Measurements from ENCODE around the gene DUSP6. TPM values are rescaled to one million over a fixed set of nuclear protein-coding genes. Genes with fewer than 3 reads are reported as not detected.

Gene DUSP6
- total RNA-seq, 1 experiment from 2014 or later: 109 TPM

DNA sequence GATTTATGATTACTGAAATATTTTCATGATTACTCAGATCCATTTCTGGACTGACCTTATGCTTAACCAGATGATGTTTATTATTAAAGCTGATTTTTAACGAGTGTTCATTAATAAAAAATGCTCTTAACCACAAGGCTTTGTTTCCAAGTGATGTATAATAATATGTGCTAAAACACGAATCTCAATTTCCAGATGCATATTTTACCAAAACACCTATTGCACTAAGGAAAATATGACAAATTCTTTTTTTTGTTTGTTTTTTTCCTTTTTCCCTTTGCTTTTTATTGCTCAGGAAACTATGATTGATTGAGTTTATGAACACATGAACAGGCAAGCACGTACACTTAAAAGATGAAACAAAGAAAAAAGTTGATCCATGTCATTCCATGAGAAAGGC is 16.9 kb upstream of the DUSP6 start:
- Histone ChIP-seq H3K27ac (ENCODE audit: low read length) (no peak overlapping the region), H3K4me2 (ENCODE audit: low read depth, low read length, poor library complexity, severe bottlenecking) (no peak overlapping the region), H3K9me3 (ENCODE audit: low read length) (no peaks in the 10 kb centered on the region), H2AFZ (ENCODE audit: low read length) (no peak overlapping the region), H3K4me3 (ENCODE audit: low read length) (no peak overlapping the region), H3K9ac (ENCODE audit: low read length) (no peak overlapping the region), H3K4me1 (ENCODE audit: low read length) (peaks cover 10% of the 10 kb centered on the region), H3K9me2 (replicated peaks; ENCODE audit: insufficient read depth, low read length) (no peaks in the 10 kb centered on the region), H3K79me2 (ENCODE audit: low read length) (no peaks in the 10 kb centered on the region), H3K36me3 (ENCODE audit: insufficient read depth, low read length) (no peaks in the 10 kb centered on the region), H3K27me3 (ENCODE audit: low read length) (no peaks in the 10 kb centered on the region), H4K20me1 (ENCODE audit: insufficient read depth, low read depth, low read length) (no peaks in the 10 kb centered on the region)
- no peak for DNase-seq

DNA sequence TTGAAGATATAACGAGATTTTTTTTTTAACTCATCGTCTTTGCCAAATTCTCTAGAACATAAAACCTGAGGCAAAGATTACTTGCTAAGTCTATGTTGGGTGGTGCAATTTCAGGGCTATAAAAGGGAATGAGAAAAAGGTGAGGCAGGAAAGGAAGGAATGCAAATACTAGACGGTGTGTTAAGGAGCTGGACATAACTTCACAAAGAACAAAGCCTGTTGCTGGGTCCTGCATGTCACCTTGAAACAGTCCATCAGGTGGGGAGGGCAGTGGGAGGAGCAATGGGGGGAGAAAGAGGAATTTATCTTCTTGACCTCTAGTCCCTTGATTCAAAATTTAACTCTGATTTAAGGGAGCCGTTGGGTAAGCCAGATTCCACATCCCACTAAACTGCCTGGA is 16.1 kb upstream of the DUSP6 start:
- Histone ChIP-seq H3K79me2 (ENCODE audit: low read length) (no peaks in the 10 kb centered on the region), H3K9me2 (replicated peaks; ENCODE audit: insufficient read depth, low read length) (no peaks in the 10 kb centered on the region), H3K9me3 (ENCODE audit: low read length) (no peaks in the 10 kb centered on the region), H3K4me1 (ENCODE audit: low read length) (peaks cover 10% of the 10 kb centered on the region), H2AFZ (ENCODE audit: low read length) (no peak overlapping the region), H3K27me3 (ENCODE audit: low read length) (no peaks in the 10 kb centered on the region), H3K36me3 (ENCODE audit: insufficient read depth, low read length) (no peaks in the 10 kb centered on the region), H4K20me1 (ENCODE audit: insufficient read depth, low read depth, low read length) (no peaks in the 10 kb centered on the region), H3K9ac (ENCODE audit: low read length) (no peak overlapping the region), H3K4me2 (ENCODE audit: low read depth, low read length, poor library complexity, severe bottlenecking) (no peak overlapping the region), H3K4me3 (ENCODE audit: low read length) (no peak overlapping the region), H3K27ac (ENCODE audit: low read length) (no peak overlapping the region)
- no peak for DNase-seq

DNA sequence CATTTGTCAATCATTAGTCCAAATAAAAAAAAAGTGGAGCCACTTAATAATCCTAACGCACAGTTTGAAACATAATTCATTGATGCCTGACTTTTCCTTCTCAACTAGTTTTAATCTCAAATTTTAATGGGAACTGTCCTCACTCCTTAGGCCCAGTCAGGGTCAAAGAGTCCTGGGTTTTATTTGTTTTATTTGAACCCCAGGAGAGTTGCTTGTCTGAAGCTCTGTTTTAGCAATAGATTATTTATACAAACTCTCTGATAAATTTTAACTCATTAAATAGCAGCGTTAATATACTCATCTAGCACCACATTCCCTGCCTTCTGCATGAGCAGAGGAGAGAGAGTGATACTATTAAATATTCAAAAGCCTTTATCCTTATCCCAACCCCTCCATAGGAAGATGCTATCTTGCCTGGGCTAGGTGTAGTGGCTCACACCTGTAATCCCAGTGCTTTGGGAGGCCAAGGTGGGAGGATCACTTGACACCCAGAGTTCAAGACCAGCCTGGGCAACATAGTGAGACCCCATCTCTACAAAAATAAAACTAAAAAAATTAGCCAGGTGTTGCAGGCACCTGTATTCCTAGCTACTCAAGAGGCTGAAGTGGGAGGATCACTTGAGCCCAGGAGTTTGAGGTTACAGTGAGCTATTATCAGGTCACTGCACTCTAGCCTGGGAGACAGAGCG is 14.5 kb upstream of the DUSP6 start:
- H3K36me3 ChIP-seq (ENCODE audit: insufficient read depth, low read length): no peaks in the 10 kb centered on the region
- H3K27me3 ChIP-seq (ENCODE audit: low read length): no peaks in the 10 kb centered on the region
- peaks cover 10% of the 10 kb centered on the region for H3K4me1 ChIP-seq (ENCODE audit: low read length)
- no peaks in the 10 kb centered on the region for H4K20me1 ChIP-seq (ENCODE audit: insufficient read depth, low read depth, low read length)
- H3K9me2 ChIP-seq (replicated peaks; ENCODE audit: insufficient read depth, low read length): no peaks in the 10 kb centered on the region
- no peak overlapping the region for H2AFZ ChIP-seq (ENCODE audit: low read length)
- H3K79me2 ChIP-seq (ENCODE audit: low read length): no peaks in the 10 kb centered on the region
- H3K9me3 ChIP-seq (ENCODE audit: low read length): no peaks in the 10 kb centered on the region
- no peak overlapping the region for H3K4me3 ChIP-seq (ENCODE audit: low read length)
- no peak overlapping the region for H3K4me2 ChIP-seq (ENCODE audit: low read depth, low read length, poor library complexity, severe bottlenecking)
- DNase-seq: no peak
- no peak overlapping the region for H3K27ac ChIP-seq (ENCODE audit: low read length)
- H3K9ac ChIP-seq (ENCODE audit: low read length): no peak overlapping the region

DNA sequence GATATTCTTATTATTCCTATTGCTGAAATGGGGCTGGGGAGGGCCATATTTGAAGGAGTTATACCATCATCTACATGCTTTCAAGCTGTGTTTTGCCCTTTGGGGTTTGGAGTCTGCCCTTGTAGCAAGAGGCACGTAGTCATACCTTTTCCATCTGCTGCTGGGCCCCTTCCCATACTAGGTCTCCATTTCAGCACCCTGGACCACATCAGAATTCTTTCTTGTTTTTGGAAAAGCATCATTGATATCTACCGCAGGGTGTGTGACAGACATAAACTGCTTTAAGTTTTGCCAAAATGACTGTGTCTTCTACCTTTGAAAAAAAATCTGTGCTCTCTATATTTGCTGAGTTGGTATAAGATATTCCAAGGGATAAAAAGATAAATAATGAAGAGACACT is 12.3 kb upstream of the DUSP6 start:
- no peaks in the 10 kb centered on the region for H4K20me1 ChIP-seq (ENCODE audit: insufficient read depth, low read depth, low read length)
- H3K4me1 ChIP-seq (ENCODE audit: low read length): peaks cover 10% of the 10 kb centered on the region
- H3K27ac ChIP-seq (ENCODE audit: low read length): no peak overlapping the region
- H3K4me3 ChIP-seq (ENCODE audit: low read length): no peak overlapping the region
- H3K4me2 ChIP-seq (ENCODE audit: low read depth, low read length, poor library complexity, severe bottlenecking): no peak overlapping the region
- no peaks in the 10 kb centered on the region for H3K36me3 ChIP-seq (ENCODE audit: insufficient read depth, low read length)
- no peaks in the 10 kb centered on the region for H3K9me3 ChIP-seq (ENCODE audit: low read length)
- no peaks in the 10 kb centered on the region for H3K9me2 ChIP-seq (replicated peaks; ENCODE audit: insufficient read depth, low read length)
- DNase-seq: no peak
- no peak overlapping the region for H2AFZ ChIP-seq (ENCODE audit: low read length)
- no peaks in the 10 kb centered on the region for H3K27me3 ChIP-seq (ENCODE audit: low read length)
- H3K9ac ChIP-seq (ENCODE audit: low read length): no peak overlapping the region
- H3K79me2 ChIP-seq (ENCODE audit: low read length): no peaks in the 10 kb centered on the region

DNA sequence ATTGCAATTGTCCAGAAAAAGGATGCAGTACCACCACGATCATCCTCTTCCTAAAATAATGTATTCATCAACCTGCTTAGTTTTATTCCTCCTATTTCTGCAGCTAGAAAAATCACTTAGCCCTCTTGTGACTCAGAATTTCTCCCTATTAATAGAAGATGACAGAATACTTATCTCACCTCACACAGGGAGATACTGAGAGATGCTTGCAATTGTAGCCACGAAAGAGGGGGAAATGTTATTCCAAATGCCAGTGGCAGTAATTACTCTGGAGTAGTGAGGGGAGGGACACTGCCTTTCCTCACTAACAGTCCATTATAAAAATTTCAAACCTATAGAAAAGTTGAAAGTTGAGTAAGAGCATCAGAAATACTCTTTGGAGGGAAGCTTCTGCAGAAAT is 11.8 kb upstream of the DUSP6 start:
- H3K4me1 ChIP-seq (ENCODE audit: low read length): peaks cover 10% of the 10 kb centered on the region
- no peak overlapping the region for H3K4me2 ChIP-seq (ENCODE audit: low read depth, low read length, poor library complexity, severe bottlenecking)
- no peaks in the 10 kb centered on the region for H3K9me3 ChIP-seq (ENCODE audit: low read length)
- no peak for DNase-seq
- no peaks in the 10 kb centered on the region for H3K9me2 ChIP-seq (replicated peaks; ENCODE audit: insufficient read depth, low read length)
- H3K79me2 ChIP-seq (ENCODE audit: low read length): no peaks in the 10 kb centered on the region
- H3K9ac ChIP-seq (ENCODE audit: low read length): no peak overlapping the region
- no peaks in the 10 kb centered on the region for H3K27me3 ChIP-seq (ENCODE audit: low read length)
- H3K27ac ChIP-seq (ENCODE audit: low read length): no peak overlapping the region
- no peaks in the 10 kb centered on the region for H3K36me3 ChIP-seq (ENCODE audit: insufficient read depth, low read length)
- H2AFZ ChIP-seq (ENCODE audit: low read length): no peak overlapping the region
- no peaks in the 10 kb centered on the region for H4K20me1 ChIP-seq (ENCODE audit: insufficient read depth, low read depth, low read length)
- no peak overlapping the region for H3K4me3 ChIP-seq (ENCODE audit: low read length)

DNA sequence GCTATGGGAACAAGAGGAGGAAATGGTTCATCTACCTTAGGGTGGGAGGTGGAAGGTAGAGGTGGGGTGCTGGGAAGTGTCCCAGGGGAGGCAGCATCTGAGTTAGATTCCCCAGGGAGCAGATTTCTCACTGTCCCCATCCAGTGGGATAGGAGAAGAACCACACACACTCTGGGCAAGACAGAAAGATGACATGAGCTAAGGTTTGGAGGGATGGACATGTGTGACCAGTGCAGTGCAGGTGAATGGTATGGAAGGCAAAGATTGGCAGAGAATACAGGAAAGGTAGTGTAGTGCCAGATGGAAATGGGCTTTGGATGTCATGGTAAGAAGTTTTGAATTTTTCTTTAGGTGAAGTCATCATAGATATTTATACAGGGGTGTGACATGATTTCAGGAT is 11.3 kb upstream of the DUSP6 start:
- Histone ChIP-seq H3K27ac (ENCODE audit: low read length) (no peak overlapping the region), H3K27me3 (ENCODE audit: low read length) (no peaks in the 10 kb centered on the region), H3K9me2 (replicated peaks; ENCODE audit: insufficient read depth, low read length) (no peaks in the 10 kb centered on the region), H3K9me3 (ENCODE audit: low read length) (no peaks in the 10 kb centered on the region), H3K4me3 (ENCODE audit: low read length) (no peak overlapping the region), H3K4me1 (ENCODE audit: low read length) (peaks cover 10% of the 10 kb centered on the region), H3K4me2 (ENCODE audit: low read depth, low read length, poor library complexity, severe bottlenecking) (no peak overlapping the region), H3K79me2 (ENCODE audit: low read length) (no peaks in the 10 kb centered on the region), H4K20me1 (ENCODE audit: insufficient read depth, low read depth, low read length) (no peaks in the 10 kb centered on the region), H3K36me3 (ENCODE audit: insufficient read depth, low read length) (no peaks in the 10 kb centered on the region), H3K9ac (ENCODE audit: low read length) (no peak overlapping the region), H2AFZ (ENCODE audit: low read length) (no peak overlapping the region)
- no peak for DNase-seq

DNA sequence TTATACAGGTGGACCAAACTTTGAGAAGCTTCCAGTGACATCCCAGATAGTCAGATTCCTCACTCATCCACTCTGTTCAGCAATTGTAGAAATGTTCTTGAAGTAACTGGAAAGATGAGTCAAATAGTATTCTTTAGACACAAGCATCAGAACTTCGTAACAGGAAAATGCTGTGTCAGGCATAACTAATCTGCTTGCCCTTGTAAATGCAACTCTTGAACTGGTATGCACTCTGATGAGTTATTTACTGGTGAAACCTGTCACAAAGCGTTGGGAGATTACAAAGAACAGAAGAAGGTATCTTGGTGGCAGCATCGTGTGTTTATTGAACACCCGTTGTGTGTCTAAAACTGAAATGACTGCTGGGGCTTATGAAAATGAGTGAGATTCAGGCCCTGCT is 10.8 kb upstream of the DUSP6 start:
- Histone ChIP-seq H4K20me1 (ENCODE audit: insufficient read depth, low read depth, low read length) (no peaks in the 10 kb centered on the region), H3K27me3 (ENCODE audit: low read length) (no peaks in the 10 kb centered on the region), H3K79me2 (ENCODE audit: low read length) (no peaks in the 10 kb centered on the region), H3K36me3 (ENCODE audit: insufficient read depth, low read length) (no peaks in the 10 kb centered on the region), H3K9me2 (replicated peaks; ENCODE audit: insufficient read depth, low read length) (no peaks in the 10 kb centered on the region), H3K4me1 (ENCODE audit: low read length) (peaks cover 10% of the 10 kb centered on the region), H3K4me3 (ENCODE audit: low read length) (no peak overlapping the region), H2AFZ (ENCODE audit: low read length) (no peak overlapping the region), H3K9me3 (ENCODE audit: low read length) (no peaks in the 10 kb centered on the region), H3K9ac (ENCODE audit: low read length) (no peak overlapping the region), H3K4me2 (ENCODE audit: low read depth, low read length, poor library complexity, severe bottlenecking) (no peak overlapping the region), H3K27ac (ENCODE audit: low read length) (no peak overlapping the region)
- DNase-seq: no peak

DNA sequence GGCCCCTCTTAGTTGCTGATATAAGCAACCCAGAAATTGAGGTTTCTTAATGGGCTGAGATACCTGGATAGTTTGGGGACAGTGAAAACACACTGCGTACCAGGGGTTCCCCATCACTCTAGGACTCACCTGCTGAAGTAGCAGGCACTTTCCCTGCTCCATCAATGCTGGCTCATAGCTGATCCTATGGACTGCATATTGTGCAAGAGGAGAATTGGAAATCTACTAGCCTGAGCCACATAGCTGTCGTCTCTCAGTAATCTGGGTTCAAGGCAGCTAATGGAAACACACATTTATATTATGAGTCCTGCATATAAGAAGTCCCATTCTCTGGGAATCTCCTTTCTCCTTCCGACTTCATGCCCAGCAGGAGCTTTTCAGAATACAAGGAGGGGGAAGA is 7.3 kb upstream of the DUSP6 start:
- Histone ChIP-seq H4K20me1 (ENCODE audit: insufficient read depth, low read depth, low read length) (no peaks in the 10 kb centered on the region), H3K9me2 (replicated peaks; ENCODE audit: insufficient read depth, low read length) (no peaks in the 10 kb centered on the region)
- DNase-seq: no peak

DNA sequence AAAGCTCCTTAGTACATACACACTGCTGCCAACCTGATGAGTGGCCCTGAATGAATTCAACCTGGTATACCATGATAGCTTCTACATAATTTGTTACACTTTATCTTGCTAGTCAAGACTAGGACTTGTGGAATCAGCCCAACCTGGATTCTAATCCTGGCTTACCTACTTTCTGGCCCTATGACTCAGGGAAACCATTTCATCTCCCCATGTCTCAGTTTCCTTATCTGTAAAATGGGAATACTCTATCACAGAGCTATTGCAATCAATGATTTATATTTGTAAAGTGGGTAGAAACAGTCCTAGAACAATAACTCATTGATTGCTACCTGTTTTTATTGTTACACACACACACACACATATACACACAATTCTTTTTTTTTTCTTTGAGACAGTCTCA is 6.5 kb upstream of the DUSP6 start:
- H3K36me3 ChIP-seq (ENCODE audit: insufficient read depth, low read length): no peaks in the 10 kb centered on the region
- H3K27ac ChIP-seq (ENCODE audit: low read length): no peak overlapping the region
- H4K20me1 ChIP-seq (ENCODE audit: insufficient read depth, low read depth, low read length): no peaks in the 10 kb centered on the region
- no peaks in the 10 kb centered on the region for H3K79me2 ChIP-seq (ENCODE audit: low read length)
- no peak overlapping the region for H3K9ac ChIP-seq (ENCODE audit: low read length)
- H2AFZ ChIP-seq (ENCODE audit: low read length): no peak overlapping the region
- H3K4me2 ChIP-seq (ENCODE audit: low read depth, low read length, poor library complexity, severe bottlenecking): no peak overlapping the region
- no peaks in the 10 kb centered on the region for H3K9me3 ChIP-seq (ENCODE audit: low read length)
- H3K4me3 ChIP-seq (ENCODE audit: low read length): no peak overlapping the region
- H3K9me2 ChIP-seq (replicated peaks; ENCODE audit: insufficient read depth, low read length): no peaks in the 10 kb centered on the region
- peaks cover 11% of the 10 kb centered on the region for H3K4me1 ChIP-seq (ENCODE audit: low read length)
- no peak for DNase-seq
- H3K27me3 ChIP-seq (ENCODE audit: low read length): no peaks in the 10 kb centered on the region

More for the DNA sequence above, 7.3 kb upstream of the DUSP6 start:
- Histone ChIP-seq H3K79me2 (ENCODE audit: low read length) (no peaks in the 10 kb centered on the region), H2AFZ (ENCODE audit: low read length) (no peak overlapping the region), H3K27ac (ENCODE audit: low read length) (no peak overlapping the region), H3K36me3 (ENCODE audit: insufficient read depth, low read length) (no peaks in the 10 kb centered on the region), H3K4me3 (ENCODE audit: low read length) (no peak overlapping the region), H3K9ac (ENCODE audit: low read length) (no peak overlapping the region), H3K4me2 (ENCODE audit: low read depth, low read length, poor library complexity, severe bottlenecking) (no peak overlapping the region), H3K9me3 (ENCODE audit: low read length) (no peaks in the 10 kb centered on the region), H3K4me1 (ENCODE audit: low read length) (peaks cover 5% of the 10 kb centered on the region), H3K27me3 (ENCODE audit: low read length) (no peaks in the 10 kb centered on the region)
